IMR-90 (cell line): ENCODE measurements around the gene MRM1. TPM values are rescaled to one million over a fixed set of nuclear protein-coding genes. Genes with fewer than 3 reads are reported as not detected.

Experiments
- ATAC-seq: fragments of 200-7000 bp; cut with Tn5 transposase; 2 replicates; pipeline ENCODE4 v1.9.1; 2020; ENCODE audit warnings: low read depth, mild to moderate bottlenecking, moderate library complexity
- BruUV-seq: library from RNA; stranded (reverse); fragments of 400-500 nt; replicated peaks from 2 replicates; lab custom pipeline; 2021; lab: Mats Ljungman, UMichigan
- CTCF ChIA-PET: fragments of 300-600 bp; formaldehyde crosslinking; extraction: SDS; loops from one replicate; lab custom pipeline; 2021; ENCODE audit warnings: antibody characterized with exemption; lab: Yijun Ruan, JAX
- POLR2A ChIA-PET: fragments of 300-600 bp; sonication (Branson Sonifier 250); formaldehyde crosslinking; loops from one replicate; lab custom pipeline; 2022; ENCODE audit warnings: antibody characterized with exemption; ENCODE audit not compliant: unreplicated experiment; lab: Charles Lee
- DNase-seq: peaks from one replicate; pipeline ENCODE4 v3.0.0; 2013
- H2AFZ ChIP-seq: replicated peaks from 2 replicates; pipeline ENCODE3; 2013; ENCODE audit warnings: low read length, mild to moderate bottlenecking; ENCODE audit not compliant: poor library complexity
- H2AK5ac ChIP-seq: 2 replicates; pipeline ENCODE4 v1.6.1; 2013; ENCODE audit warnings: low read depth, low read length, inconsistent platforms
- H2AK9ac ChIP-seq: replicated peaks from 2 replicates; pipeline ENCODE3; 2013; ENCODE audit warnings: mild to moderate bottlenecking, low read depth, low read length, moderate library complexity; ENCODE audit not compliant: poor library complexity
- H2BK120ac ChIP-seq: 2 replicates; pipeline ENCODE4 v1.6.1; 2013; ENCODE audit warnings: low read depth, low read length, inconsistent platforms
- H2BK15ac ChIP-seq: 3 replicates; pipeline ENCODE4 v1.6.1; 2013; ENCODE audit warnings: low read depth, low read length, inconsistent platforms
- H2BK20ac ChIP-seq: 2 replicates; pipeline ENCODE4 v1.6.1; 2013; ENCODE audit warnings: low read depth, mild to moderate bottlenecking, inconsistent platforms, low read length, moderate library complexity
- H2BK5ac ChIP-seq: 2 replicates; pipeline ENCODE4 v1.6.1; 2013; ENCODE audit warnings: mild to moderate bottlenecking, low read depth, low read length, inconsistent platforms; ENCODE audit not compliant: poor library complexity, severe bottlenecking
- H3K14ac ChIP-seq: replicated peaks from 2 replicates; pipeline ENCODE4 v1.6.1; 2013; ENCODE audit warnings: low read depth, low read length, inconsistent platforms
- H3K18ac ChIP-seq: 2 replicates; pipeline ENCODE4 v1.6.1; 2013; ENCODE audit warnings: low read depth, low read length, control low read depth
- H3K23ac ChIP-seq: 2 replicates; pipeline ENCODE4 v1.6.1; 2013; ENCODE audit warnings: low read depth, low read length, inconsistent platforms
- H3K27ac ChIP-seq: 2 replicates; pipeline ENCODE4 v1.5.1; 2013; ENCODE audit warnings: mild to moderate bottlenecking, control low read depth, low read length; ENCODE audit not compliant: insufficient read depth
- H3K27me3 ChIP-seq: 2 replicates; pipeline ENCODE4 v1.6.1; 2013; ENCODE audit warnings: low read length; ENCODE audit not compliant: control insufficient read depth, insufficient read depth
- H3K36me3 ChIP-seq: 2 replicates; pipeline ENCODE4 v1.6.1; 2013; ENCODE audit warnings: low read length, mixed read lengths; ENCODE audit not compliant: control insufficient read depth, insufficient read depth
- H3K4ac ChIP-seq: 2 replicates; pipeline ENCODE4 v1.6.1; 2013; ENCODE audit warnings: low read depth, low read length, inconsistent platforms
- H3K4me1 ChIP-seq: 2 replicates; pipeline ENCODE4 v1.6.1; 2013; ENCODE audit warnings: low read length, mixed read lengths; ENCODE audit not compliant: control insufficient read depth, insufficient read depth
- H3K4me2 ChIP-seq: 2 replicates; pipeline ENCODE4 v1.6.1; 2013; ENCODE audit warnings: low read depth, mild to moderate bottlenecking, control low read depth, low read length, moderate library complexity
- H3K4me3 ChIP-seq: 2 replicates; pipeline ENCODE4 v1.5.1; 2013; ENCODE audit warnings: low read depth, mild to moderate bottlenecking, control low read depth, low read length, moderate library complexity; ENCODE audit not compliant: insufficient read depth
- H3K56ac ChIP-seq: 2 replicates; pipeline ENCODE4 v1.6.1; 2013; ENCODE audit warnings: low read length, inconsistent platforms; ENCODE audit not compliant: insufficient read depth; ENCODE audit errors: extremely low read depth
- H3K79me1 ChIP-seq, 2 experiments: 2 replicates each; pipeline ENCODE4 v1.6.1; 2013; ENCODE audit warnings: low read length in 2 of 2, inconsistent platforms in 1 of 2, low read depth in 1 of 2
- H3K9ac ChIP-seq: 2 replicates; pipeline ENCODE4 v1.6.1; 2013; ENCODE audit warnings: low read depth, low read length, control low read depth
- H3K9me1 ChIP-seq: 2 replicates; pipeline ENCODE4 v1.6.1; 2013; ENCODE audit warnings: low read length, inconsistent platforms; ENCODE audit not compliant: insufficient read depth
- H3K9me3 ChIP-seq: 2 replicates; pipeline ENCODE4 v1.6.1; 2013; ENCODE audit warnings: low read length; ENCODE audit not compliant: control insufficient read depth, insufficient read depth
- H4K20me1 ChIP-seq: 2 replicates; pipeline ENCODE4 v1.6.1; 2013; ENCODE audit warnings: low read length, inconsistent platforms; ENCODE audit not compliant: insufficient read depth
- H4K5ac ChIP-seq: 2 replicates; pipeline ENCODE4 v1.6.1; 2013; ENCODE audit warnings: mild to moderate bottlenecking, low read depth, low read length, control low read depth
- H4K8ac ChIP-seq, 2 experiments: 2 replicates each; pipeline ENCODE4 v1.6.1; 2013; ENCODE audit warnings: low read depth in 2 of 2, low read length in 2 of 2, control low read depth in 1 of 2, inconsistent platforms in 1 of 2
- H4K91ac ChIP-seq: 2 replicates; pipeline ENCODE4 v1.6.1; 2013; ENCODE audit warnings: low read depth, low read length, inconsistent platforms; ENCODE audit not compliant: insufficient read depth
- BHLHE40 ChIP-seq: fragments of 150-350 bp; IDR thresholded peaks from 2 replicates; pipeline ENCODE4 v1.6.1; 2016; ENCODE audit warnings: mild to moderate bottlenecking, low read depth, low read length
- CEBPB ChIP-seq: IDR thresholded peaks from 2 replicates; pipeline ENCODE4 v1.6.1; 2012; ENCODE audit warnings: low read depth, low read length, improper control_type of control experiment
- CHD1 ChIP-seq: IDR thresholded peaks from 2 replicates; pipeline ENCODE4 v1.6.1; 2012; ENCODE audit warnings: low read depth, low read length, improper control_type of control experiment
- CTCF ChIP-seq: conservative IDR thresholded peaks from 2 replicates; pipeline ENCODE4 v1.5.1; 2012; ENCODE audit warnings: mild to moderate bottlenecking, low read depth, low read length, improper control_type of control experiment
- FOS ChIP-seq: fragments of 150-350 bp; IDR thresholded peaks from 2 replicates; pipeline ENCODE4 v1.6.1; 2016; ENCODE audit warnings: low read depth, low read length
- MAFK ChIP-seq: IDR thresholded peaks from 2 replicates; pipeline ENCODE4 v1.6.1; 2012; ENCODE audit warnings: low read depth, low read length, improper control_type of control experiment
- MAZ ChIP-seq: IDR thresholded peaks from 2 replicates; pipeline ENCODE4 v1.6.1; 2012; ENCODE audit warnings: low read depth, mild to moderate bottlenecking, low read length, improper control_type of control experiment, moderate library complexity, borderline replicate concordance
- MXI1 ChIP-seq: IDR thresholded peaks from 2 replicates; pipeline ENCODE4 v1.6.1; 2012; ENCODE audit warnings: low read depth, mild to moderate bottlenecking, low read length, moderate library complexity, borderline replicate concordance
- NFE2L2 ChIP-seq: fragments of 150-350 bp; IDR thresholded peaks from 2 replicates; pipeline ENCODE4 v1.6.1; 2016; ENCODE audit warnings: low read depth, mild to moderate bottlenecking, low read length
- POLR2A ChIP-seq: IDR thresholded peaks from 2 replicates; pipeline ENCODE4 v1.6.1; 2012; ENCODE audit warnings: mild to moderate bottlenecking, low read depth, low read length
- RAD21 ChIP-seq: IDR thresholded peaks from 2 replicates; pipeline ENCODE4 v1.6.1; 2012; ENCODE audit warnings: low read length, improper control_type of control experiment
- RCOR1 ChIP-seq: IDR thresholded peaks from 2 replicates; pipeline ENCODE4 v1.6.1; 2012; ENCODE audit warnings: mild to moderate bottlenecking, low read length, improper control_type of control experiment; ENCODE audit not compliant: insufficient replicate concordance
- RFX5 ChIP-seq: IDR thresholded peaks from 2 replicates; pipeline ENCODE4 v1.8.0; 2012; ENCODE audit warnings: low read depth, mild to moderate bottlenecking, low read length, moderate library complexity
- USF2 ChIP-seq: fragments of 150-350 bp; IDR thresholded peaks from 2 replicates; pipeline ENCODE4 v1.6.1; 2017; ENCODE audit warnings: mild to moderate bottlenecking, antibody characterized with exemption, low read length, low read depth
- WGBS, 2 experiments: methylation state at CpG; one replicate each; pipeline versions ENCODE4 v1.1.5 to v1.1.7; 2013; ENCODE audit warnings: missing lambda C conversion rate in 2 of 2; ENCODE audit not compliant: insufficient read length in 1 of 2; ENCODE audit errors: extremely low coverage in 2 of 2; 5-methylcytosine and 5-hydroxymethylcytosine counted together
- dilution Hi-C: fragments of 300-500 bp; cut with HindIII; formaldehyde crosslinking; loops from one replicate; pipeline ENCODE4 v1.14.3; 2018; ENCODE audit warnings: low sequenced_read_pairs; ENCODE audit not compliant: unreplicated experiment
- in situ Hi-C: fragments of 300-500 bp; cut with MboI; formaldehyde crosslinking; loops from 3 replicates; pipeline ENCODE4 v1.14.3; 2019; ENCODE audit warnings: low sequenced_read_pairs, inconsistent platforms, mixed read lengths
- intact Hi-C: fragments of 100-400 bp; cut with micrococcal nuclease; formaldehyde crosslinking; loops from 2 replicates; pipeline ENCODE4 v1.10.0; 2022
- polyA plus RNA-seq, 3 experiments: library from polyadenylated mRNA; depleted of rRNA; stranded (reverse); fragments of >200 nt; gene quantifications; 2 replicates each; pipeline ENCODE4 v1.2.3, GENCODE V29; 2012; ENCODE audit warnings: low replicate concordance in 1 of 3
- total RNA-seq: library from RNA; depleted of rRNA; stranded (reverse); fragments of >200 nt; gene quantifications from 2 replicates; pipeline ENCODE4 v1.2.3, GENCODE V29; 2012
- TF ChIP-seq, protein P1 (sequence below): fragments of 150-350 bp; IDR thresholded peaks from 2 replicates; pipeline ENCODE4 v1.6.1; 2016; ENCODE audit warnings: low read depth, mild to moderate bottlenecking, low read length, moderate library complexity, borderline replicate concordance

The MRM1 gene
- total and polyA plus RNA-seq, 2 of the 4 experiments (the other 2 are of a cell fraction) = 2.2 to 5.3 TPM

DNA sequence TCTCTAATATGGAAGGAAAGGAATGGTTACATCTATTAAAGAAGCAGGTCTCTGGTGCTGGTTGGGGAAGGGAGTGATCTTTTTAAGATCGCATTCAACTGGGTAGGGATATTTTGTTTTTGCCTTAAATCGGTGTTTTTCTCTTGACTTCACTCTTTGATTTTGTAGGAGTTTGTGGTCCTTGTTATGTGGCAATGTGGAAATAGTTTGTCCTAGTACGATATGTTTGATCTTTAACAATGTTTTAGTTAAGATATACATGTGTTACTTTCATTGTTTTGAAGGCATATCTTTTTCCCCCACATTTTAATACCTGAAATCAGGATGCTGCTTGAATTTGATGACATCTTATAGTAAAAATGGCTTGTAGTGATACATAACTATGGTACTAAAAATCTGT lies 47.9 kb upstream of the MRM1 start:
- Histone ChIP-seq H3K56ac (no peak overlapping the region), H3K9ac (no peak overlapping the region), H3K27me3 (no peaks in the 10 kb centered on the region), H3K4ac (no peak overlapping the region), H3K14ac (no peak overlapping the region), H2BK20ac (no peak overlapping the region), H2BK120ac (no peak overlapping the region), H3K4me3 (no peak overlapping the region), H2AK5ac (no peak overlapping the region), H2AK9ac (no peak overlapping the region), H3K4me2 (no peak overlapping the region), H3K9me3 (no peaks in the 10 kb centered on the region), H3K23ac (no peak overlapping the region; the same call in 1 of the 2 replicates), H4K91ac (no peak overlapping the region), H3K9me1 (no peaks in the 10 kb centered on the region; the same call in 1 of the 2 replicates), H4K8ac (no peak overlapping the region), H2BK5ac (no peak overlapping the region), H2BK15ac (no peak overlapping the region), H2AFZ (no peak overlapping the region), H3K27ac (no peak overlapping the region), H4K5ac (no peak overlapping the region), H3K4me1 (no peaks in the 10 kb centered on the region; the same call in 1 of the 2 replicates), H3K79me1 (peaks cover 6 to 30% of the 10 kb centered on the region in 2 experiments; a peak in 2 of 4 replicates), H4K20me1 (peaks cover 86% of the 10 kb centered on the region), H3K18ac (no peak overlapping the region), H3K36me3 (peaks cover 28% of the 10 kb centered on the region)
- CTCF ChIA-PET = interaction anchor here (0.6 kb wide), 2 partner anchors 13 to 37 kb away, joined by 3 read pairs; no protein-coding TSS in a partner anchor
- no CpG with 5 or more reads among the region's 3 CpGs for WGBS, 2 experiments
- BruUV-seq = no TSS peak
- TF ChIP-seq CHD1 (no peak), CEBPB (no peak), MAFK (no peak), BHLHE40 (no peak), POLR2A (no peak), MXI1 (no peak), NFE2L2 (no peak), FOS (no peak), CTCF (no peak), RFX5 (no peak), USF2 (no peak), RAD21 (no peak), RCOR1 (no peak), MAZ (no peak)
- TF ChIP-seq, protein P1, sequence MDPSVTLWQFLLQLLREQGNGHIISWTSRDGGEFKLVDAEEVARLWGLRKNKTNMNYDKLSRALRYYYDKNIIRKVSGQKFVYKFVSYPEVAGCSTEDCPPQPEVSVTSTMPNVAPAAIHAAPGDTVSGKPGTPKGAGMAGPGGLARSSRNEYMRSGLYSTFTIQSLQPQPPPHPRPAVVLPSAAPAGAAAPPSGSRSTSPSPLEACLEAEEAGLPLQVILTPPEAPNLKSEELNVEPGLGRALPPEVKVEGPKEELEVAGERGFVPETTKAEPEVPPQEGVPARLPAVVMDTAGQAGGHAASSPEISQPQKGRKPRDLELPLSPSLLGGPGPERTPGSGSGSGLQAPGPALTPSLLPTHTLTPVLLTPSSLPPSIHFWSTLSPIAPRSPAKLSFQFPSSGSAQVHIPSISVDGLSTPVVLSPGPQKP = no peak
- dilution Hi-C loops = no loop called here
- POLR2A ChIA-PET = no interaction called here
- in situ Hi-C loops = no loop called here
- intact Hi-C loops = no loop called here
- no peak for DNase-seq
- no peak for ATAC-seq
